ENCODE measurements around the gene DGKG. TPM values are rescaled to one million over a fixed set of nuclear protein-coding genes. Genes with fewer than 3 reads are reported as not detected.

Gene DGKG
- total and polyA plus RNA-seq, 4 donors = 0.84 to 7.8 (median 1.7) TPM

GRCh38 chr3:186119499-186119898 is 242.5 kb downstream of the DGKG start:
- 88% methylated on average over 4 of the region's 4 CpGs for WGBS
- H3K36me3 ChIP-seq (ENCODE audit: control insufficient read depth in 4 of 4, insufficient read depth in 3 of 4, low read depth in 1 of 4, low read length in 3 of 4) = no peaks in the 10 kb centered on the region
- no peak overlapping the region for H3K9ac ChIP-seq (ENCODE audit: low read depth in 1 of 2, low read length in 2 of 2)
- TF ChIP-seq EGR1 (IDR thresholded peaks at IDR 0.05; ENCODE audit: low read depth in 2 of 2) (no peak), NR2F2 (IDR thresholded peaks at IDR 0.05) (no peak), YY1 (IDR thresholded peaks at IDR 0.05) (no peak), RAD21 (IDR thresholded peaks at IDR 0.05) (no peak), GABPA (IDR thresholded peaks at IDR 0.05 in 1 of 2, conservative IDR thresholded peaks at IDR 0.05 in 1 of 2) (no peak)
- TF ChIP-seq, protein P1, sequence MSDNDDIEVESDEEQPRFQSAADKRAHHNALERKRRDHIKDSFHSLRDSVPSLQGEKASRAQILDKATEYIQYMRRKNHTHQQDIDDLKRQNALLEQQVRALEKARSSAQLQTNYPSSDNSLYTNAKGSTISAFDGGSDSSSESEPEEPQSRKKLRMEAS (IDR thresholded peaks at IDR 0.05) = no peak
- TF ChIP-seq, protein P2, sequence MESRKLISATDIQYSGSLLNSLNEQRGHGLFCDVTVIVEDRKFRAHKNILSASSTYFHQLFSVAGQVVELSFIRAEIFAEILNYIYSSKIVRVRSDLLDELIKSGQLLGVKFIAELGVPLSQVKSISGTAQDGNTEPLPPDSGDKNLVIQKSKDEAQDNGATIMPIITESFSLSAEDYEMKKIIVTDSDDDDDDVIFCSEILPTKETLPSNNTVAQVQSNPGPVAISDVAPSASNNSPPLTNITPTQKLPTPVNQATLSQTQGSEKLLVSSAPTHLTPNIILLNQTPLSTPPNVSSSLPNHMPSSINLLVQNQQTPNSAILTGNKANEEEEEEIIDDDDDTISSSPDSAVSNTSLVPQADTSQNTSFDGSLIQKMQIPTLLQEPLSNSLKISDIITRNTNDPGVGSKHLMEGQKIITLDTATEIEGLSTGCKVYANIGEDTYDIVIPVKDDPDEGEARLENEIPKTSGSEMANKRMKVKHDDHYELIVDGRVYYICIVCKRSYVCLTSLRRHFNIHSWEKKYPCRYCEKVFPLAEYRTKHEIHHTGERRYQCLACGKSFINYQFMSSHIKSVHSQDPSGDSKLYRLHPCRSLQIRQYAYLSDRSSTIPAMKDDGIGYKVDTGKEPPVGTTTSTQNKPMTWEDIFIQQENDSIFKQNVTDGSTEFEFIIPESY (IDR thresholded peaks at IDR 0.05) = no peak
- H3K27ac ChIP-seq (ENCODE audit: low read depth in 1 of 2, low read length in 2 of 2) = no peak overlapping the region
- no peaks in the 10 kb centered on the region for H3K4me1 ChIP-seq (ENCODE audit: control insufficient read depth in 4 of 4, insufficient read depth in 4 of 4, low read length in 3 of 4)
- H3K9me3 ChIP-seq (ENCODE audit: control insufficient read depth in 4 of 4, low read length in 3 of 4) = no peaks in the 10 kb centered on the region
- H3K27me3 ChIP-seq (ENCODE audit: control insufficient read depth in 4 of 4, insufficient read depth in 4 of 4, low read length in 3 of 4) = peaks cover 0 to 5% (median 0%) of the 10 kb centered on the region in 4 donors
- no peak overlapping the region for H3K4me3 ChIP-seq (ENCODE audit: low read depth in 1 of 3, low read length in 3 of 3)
- no peak for DNase-seq (ENCODE audit: low spot score)

- no peaks in the 10 kb centered on the region for H3K36me3 ChIP-seq (ENCODE audit: control insufficient read depth in 4 of 4, insufficient read depth in 3 of 4, low read depth in 1 of 4, low read length in 3 of 4)
- H3K4me3 ChIP-seq (ENCODE audit: low read depth in 1 of 3, low read length in 3 of 3) = no peak overlapping the region
- no peak overlapping the region for H3K27ac ChIP-seq (ENCODE audit: low read depth in 1 of 2, low read length in 2 of 2)
- 94% methylated on average over 5 of the region's 5 CpGs for WGBS
- H3K27me3 ChIP-seq (ENCODE audit: control insufficient read depth in 4 of 4, insufficient read depth in 4 of 4, low read length in 3 of 4) = peaks cover 0 to 5% (median 0%) of the 10 kb centered on the region in 4 donors
- no peak for TF ChIP-seq RXRA (IDR thresholded peaks at IDR 0.05)
- TF ChIP-seq EGR1 (IDR thresholded peaks at IDR 0.05; ENCODE audit: low read depth in 2 of 2) = no peak
- TF ChIP-seq SP1 (IDR thresholded peaks at IDR 0.05) = no peak
- TF ChIP-seq ATF3 (IDR thresholded peaks at IDR 0.05) = no peak
- TF ChIP-seq HNF4G (IDR thresholded peaks at IDR 0.05) = no peak
- TF ChIP-seq, protein P1 (IDR thresholded peaks at IDR 0.05) = no peak
- no peak for TF ChIP-seq FOXA2 (IDR thresholded peaks at IDR 0.05)
- TF ChIP-seq, protein P3, sequence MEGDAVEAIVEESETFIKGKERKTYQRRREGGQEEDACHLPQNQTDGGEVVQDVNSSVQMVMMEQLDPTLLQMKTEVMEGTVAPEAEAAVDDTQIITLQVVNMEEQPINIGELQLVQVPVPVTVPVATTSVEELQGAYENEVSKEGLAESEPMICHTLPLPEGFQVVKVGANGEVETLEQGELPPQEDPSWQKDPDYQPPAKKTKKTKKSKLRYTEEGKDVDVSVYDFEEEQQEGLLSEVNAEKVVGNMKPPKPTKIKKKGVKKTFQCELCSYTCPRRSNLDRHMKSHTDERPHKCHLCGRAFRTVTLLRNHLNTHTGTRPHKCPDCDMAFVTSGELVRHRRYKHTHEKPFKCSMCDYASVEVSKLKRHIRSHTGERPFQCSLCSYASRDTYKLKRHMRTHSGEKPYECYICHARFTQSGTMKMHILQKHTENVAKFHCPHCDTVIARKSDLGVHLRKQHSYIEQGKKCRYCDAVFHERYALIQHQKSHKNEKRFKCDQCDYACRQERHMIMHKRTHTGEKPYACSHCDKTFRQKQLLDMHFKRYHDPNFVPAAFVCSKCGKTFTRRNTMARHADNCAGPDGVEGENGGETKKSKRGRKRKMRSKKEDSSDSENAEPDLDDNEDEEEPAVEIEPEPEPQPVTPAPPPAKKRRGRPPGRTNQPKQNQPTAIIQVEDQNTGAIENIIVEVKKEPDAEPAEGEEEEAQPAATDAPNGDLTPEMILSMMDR (IDR thresholded peaks at IDR 0.05; ENCODE audit: low read depth, low read length, missing input control) = no peak
- TF ChIP-seq JUND (IDR thresholded peaks at IDR 0.05) = no peak
- no peak for TF ChIP-seq YY1 (IDR thresholded peaks at IDR 0.05)
- no peak for TF ChIP-seq TAF1 (conservative IDR thresholded peaks at IDR 0.05)
- no peak for TF ChIP-seq HNF4A (conservative IDR thresholded peaks at IDR 0.05)
- TF ChIP-seq RAD21 (IDR thresholded peaks at IDR 0.05) = no peak
- TF ChIP-seq FOXA1 (IDR thresholded peaks at IDR 0.05) = no peak
- TF ChIP-seq, protein P2 (IDR thresholded peaks at IDR 0.05) = no peak
- TF ChIP-seq NR2F2 (IDR thresholded peaks at IDR 0.05) = no peak
- no peak for TF ChIP-seq GABPA (IDR thresholded peaks at IDR 0.05 in 1 of 2, conservative IDR thresholded peaks at IDR 0.05 in 1 of 2)
- no peak for DNase-seq (ENCODE audit: low spot score)
- H3K9ac ChIP-seq (ENCODE audit: low read depth in 1 of 2, low read length in 2 of 2) = no peak overlapping the region
- no peaks in the 10 kb centered on the region for H3K4me1 ChIP-seq (ENCODE audit: control insufficient read depth in 4 of 4, insufficient read depth in 4 of 4, low read length in 3 of 4)
- H3K9me3 ChIP-seq (ENCODE audit: control insufficient read depth in 4 of 4, low read length in 3 of 4) = no peaks in the 10 kb centered on the region
These were observed 243.3 kb downstream of the DGKG start for GRCh38 chr3:186118692-186119091.

Data from liver (tissue), 9 donors.